NB4 (cell line): ENCODE data around the gene EFNA2.

Experiments
- CTCF ChIP-seq: IDR thresholded peaks from one replicate; pipeline ENCODE4 v1.5.1; 2012; ENCODE audit warnings: low read depth, low read length
- POLR2A ChIP-seq: IDR thresholded peaks from 2 replicates; pipeline ENCODE4 v1.6.1; 2011; ENCODE audit warnings: mild to moderate bottlenecking; ENCODE audit not compliant: insufficient read length; ENCODE audit errors: extremely low read depth

DNA sequence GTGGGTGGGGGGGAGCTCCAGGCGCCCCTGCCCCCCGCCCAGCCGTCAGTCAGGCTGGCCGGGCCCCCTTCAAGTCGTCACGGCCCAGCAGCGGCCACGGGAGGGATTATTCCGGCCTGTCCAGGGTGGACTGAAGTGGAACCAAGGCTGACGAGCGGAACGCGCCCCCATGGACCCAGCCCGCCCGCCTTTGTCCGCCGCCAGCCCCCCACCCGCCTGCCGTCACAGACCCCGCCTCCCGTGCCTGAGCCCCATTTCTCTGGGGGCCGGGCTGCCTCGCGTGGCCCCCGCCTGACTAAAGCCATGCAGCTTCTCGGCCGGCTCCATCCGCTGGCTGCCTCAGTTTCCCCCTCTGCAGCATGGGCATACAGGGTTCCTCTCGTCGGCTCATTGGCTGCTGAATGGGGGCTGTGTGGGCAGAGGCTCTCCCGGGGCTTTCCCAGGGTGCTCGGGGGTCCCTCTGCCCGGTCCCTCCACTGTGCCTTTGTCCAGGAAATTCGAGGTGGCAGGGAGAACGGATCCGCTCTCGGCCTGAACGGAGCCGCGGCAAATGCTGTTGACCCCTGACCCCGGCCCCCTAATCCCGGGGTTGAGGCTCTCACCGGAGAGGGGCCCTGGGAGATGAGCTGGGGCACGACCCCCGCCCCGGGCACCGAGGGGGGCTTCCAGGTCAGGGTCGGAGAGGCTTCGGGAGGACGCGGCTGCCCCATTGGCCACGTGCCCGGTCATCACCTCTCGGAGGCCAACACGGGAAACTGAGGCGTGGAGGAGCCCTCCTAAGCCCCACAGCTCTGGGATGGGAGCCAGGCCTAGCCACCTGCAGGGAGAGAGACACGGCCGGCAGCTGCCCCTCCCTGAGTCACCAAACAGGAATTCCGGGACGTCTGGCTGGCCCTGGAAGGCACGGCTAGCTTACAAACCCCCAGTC is 27.4 kb downstream of the EFNA2 start:
- TF ChIP-seq CTCF (no peak), POLR2A (no peak)
